IPS-11a (cell line): ENCODE data around the gene ZDHHC16.
A peak's percentile ranks its signal among the peaks of the same experiment; 100 is the strongest.
"Not testable (repeated sequence)": the region's sequence is repeated elsewhere in the genome, so short reads cannot be mapped to it uniquely, and the experiment has no call there.

ENCODE experiments used
- H3K4me3 ChIP-seq: one replicate; pipeline ENCODE4 v1.5.1; 2013; ENCODE audit warnings: low read depth, low read length, control low read depth

The ZDHHC16 gene

GRCh38 chr10:97475936-97476594, 30.1 kb downstream of the ZDHHC16 start:
- no peak overlapping the region for H3K4me3 ChIP-seq

- not testable (repeated sequence) for H3K4me3 ChIP-seq
These were observed 33.4 kb downstream of the ZDHHC16 start for GRCh38 chr10:97479410-97479809.

DNA sequence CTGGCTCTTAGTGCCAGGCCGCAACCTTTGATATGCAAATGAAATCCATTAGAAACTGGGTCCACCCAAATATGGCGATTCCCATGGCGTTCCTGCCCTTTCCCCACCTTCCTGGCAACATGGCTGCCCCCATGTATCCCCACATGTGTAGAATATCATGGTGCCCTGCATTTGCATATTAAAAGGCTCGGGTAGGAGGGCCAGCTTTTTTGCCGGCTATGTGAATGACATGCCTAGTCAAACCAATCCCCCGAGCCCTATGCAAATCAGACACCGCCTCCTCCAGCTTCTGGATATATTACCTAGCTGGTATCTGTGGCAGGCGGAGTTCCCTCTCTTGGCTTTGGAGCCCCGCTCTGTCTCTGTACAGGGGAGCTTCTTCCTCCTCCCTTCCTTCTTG, 34.0 kb downstream of the ZDHHC16 start:
- H3K4me3 ChIP-seq, result no peak overlapping the region

DNA sequence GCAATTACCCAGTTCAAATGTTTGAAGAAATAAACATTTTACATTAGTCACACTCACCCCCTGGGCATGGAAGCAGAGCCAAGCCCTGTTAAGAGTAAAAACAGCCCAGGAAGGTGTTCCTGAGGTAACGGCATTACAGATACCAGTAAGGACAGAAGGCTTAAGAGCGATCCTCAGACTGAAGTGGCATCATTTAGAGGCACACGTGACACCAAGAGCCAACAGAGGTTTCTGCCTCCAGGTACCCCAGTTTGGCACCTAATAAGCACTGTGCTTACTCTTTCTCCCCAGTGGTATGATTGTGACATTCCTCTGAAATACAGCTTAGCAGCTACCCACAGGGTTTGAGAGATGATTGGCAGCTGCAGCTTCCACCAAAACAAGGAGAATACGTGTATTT, 35.1 kb downstream of the ZDHHC16 start:
- H3K4me3 ChIP-seq, result no peak overlapping the region

- no peak overlapping the region for H3K4me3 ChIP-seq
These were observed 36.4 kb downstream of the ZDHHC16 start for GRCh38 chr10:97482381-97482780.

DNA sequence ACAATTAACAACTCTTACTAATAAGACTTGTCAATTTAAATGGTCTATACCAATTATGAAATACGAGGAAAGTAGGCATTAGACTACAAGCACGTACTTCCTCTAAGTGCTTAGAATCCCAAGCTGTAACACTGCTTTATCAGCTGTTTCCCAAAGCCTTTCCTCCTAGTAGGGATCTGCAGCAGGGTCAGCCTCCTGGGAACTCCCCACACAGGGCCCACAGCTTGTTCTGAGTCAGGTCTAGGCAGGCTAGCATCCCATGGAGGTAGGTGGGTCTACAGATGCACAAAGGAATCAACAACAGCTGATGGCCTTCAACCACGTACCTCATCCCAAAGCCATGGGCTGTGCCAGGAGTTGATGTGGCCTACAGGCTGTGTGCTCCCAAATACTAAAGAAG, 37.5 kb downstream of the ZDHHC16 start:
- no peak overlapping the region for H3K4me3 ChIP-seq

DNA sequence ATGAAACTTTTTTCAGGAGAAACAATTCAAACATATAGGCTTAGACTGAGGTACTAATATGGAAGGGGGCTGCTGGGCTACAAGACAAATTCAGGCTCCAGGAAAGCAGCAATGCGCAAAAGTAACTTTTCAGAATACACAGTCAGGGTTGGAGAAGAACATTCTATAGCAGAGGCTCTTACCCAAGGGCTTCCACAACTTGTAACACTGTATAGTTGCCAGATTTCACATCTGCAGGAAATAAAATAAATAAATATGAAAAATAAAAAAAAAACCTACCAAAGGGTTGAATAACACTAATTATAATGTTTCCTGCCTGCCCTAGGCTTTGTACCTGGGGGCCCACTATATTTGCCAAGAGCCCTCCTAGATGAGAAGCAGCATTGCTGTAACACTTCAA, 37.9 kb downstream of the ZDHHC16 start:
- no peak overlapping the region for H3K4me3 ChIP-seq

DNA sequence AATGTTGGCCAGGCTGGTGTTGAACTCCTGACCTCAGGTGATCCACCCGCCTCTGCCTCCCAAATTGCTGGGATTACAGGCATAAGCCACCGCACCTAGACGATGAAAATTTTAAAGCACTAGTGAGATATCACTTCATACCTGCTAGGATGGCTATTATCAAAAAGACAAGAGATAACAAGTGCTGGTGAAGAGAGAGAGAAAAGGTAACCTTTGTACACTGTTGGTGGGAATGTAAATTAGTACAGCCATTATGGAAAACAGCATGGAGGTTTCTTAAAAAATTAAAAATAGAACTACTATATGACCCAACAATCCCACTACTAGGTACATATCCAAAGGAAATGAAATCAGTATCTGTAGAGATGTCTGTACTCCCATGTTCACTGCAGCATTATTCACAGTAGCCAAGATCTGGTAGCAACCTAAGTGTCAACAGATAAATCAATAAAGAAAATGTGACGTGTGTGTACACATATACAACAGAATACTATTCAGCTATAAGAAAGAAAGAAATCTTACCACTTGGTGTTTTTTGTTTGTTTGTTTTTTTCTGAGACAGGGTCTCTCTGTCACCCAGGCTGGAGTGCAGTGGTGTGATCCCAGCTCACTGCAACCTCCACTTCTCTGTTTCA, 39.8 kb downstream of the ZDHHC16 start:
- no peak overlapping the region for H3K4me3 ChIP-seq

DNA sequence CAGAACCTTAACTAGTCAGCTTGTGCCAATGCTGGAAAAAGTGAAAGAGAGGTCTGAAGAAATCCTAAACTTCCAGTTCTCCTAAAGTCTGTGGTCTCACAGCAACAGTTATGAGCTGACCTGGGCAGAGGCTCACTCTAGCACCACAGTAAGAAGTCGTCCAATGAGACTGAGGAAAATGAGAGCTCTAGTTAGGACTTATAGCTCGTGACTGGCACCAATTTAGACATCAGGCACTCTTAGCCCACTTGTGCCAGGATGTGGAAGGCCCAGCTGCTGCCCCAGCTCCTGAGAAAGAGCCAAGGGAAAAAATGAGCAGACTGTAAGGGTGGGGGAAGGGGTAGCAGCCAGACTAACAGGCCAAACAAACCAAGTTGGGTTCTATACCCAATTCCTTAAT, 44.6 kb downstream of the ZDHHC16 start:
- H3K4me3 ChIP-seq, result no peak overlapping the region

- H3K4me3 ChIP-seq, result no peak overlapping the region
These were observed 48.2 kb downstream of the ZDHHC16 start for GRCh38 chr10:97494151-97494550.

- H3K4me3 ChIP-seq, result no peak overlapping the region
These were observed 49.0 kb downstream of the ZDHHC16 start for GRCh38 chr10:97494863-97495506.

GRCh38 chr10:97497572-97498075, 51.6 kb downstream of the ZDHHC16 start:
- peak overlapping the region; percentile 83 for H3K4me3 ChIP-seq

DNA sequence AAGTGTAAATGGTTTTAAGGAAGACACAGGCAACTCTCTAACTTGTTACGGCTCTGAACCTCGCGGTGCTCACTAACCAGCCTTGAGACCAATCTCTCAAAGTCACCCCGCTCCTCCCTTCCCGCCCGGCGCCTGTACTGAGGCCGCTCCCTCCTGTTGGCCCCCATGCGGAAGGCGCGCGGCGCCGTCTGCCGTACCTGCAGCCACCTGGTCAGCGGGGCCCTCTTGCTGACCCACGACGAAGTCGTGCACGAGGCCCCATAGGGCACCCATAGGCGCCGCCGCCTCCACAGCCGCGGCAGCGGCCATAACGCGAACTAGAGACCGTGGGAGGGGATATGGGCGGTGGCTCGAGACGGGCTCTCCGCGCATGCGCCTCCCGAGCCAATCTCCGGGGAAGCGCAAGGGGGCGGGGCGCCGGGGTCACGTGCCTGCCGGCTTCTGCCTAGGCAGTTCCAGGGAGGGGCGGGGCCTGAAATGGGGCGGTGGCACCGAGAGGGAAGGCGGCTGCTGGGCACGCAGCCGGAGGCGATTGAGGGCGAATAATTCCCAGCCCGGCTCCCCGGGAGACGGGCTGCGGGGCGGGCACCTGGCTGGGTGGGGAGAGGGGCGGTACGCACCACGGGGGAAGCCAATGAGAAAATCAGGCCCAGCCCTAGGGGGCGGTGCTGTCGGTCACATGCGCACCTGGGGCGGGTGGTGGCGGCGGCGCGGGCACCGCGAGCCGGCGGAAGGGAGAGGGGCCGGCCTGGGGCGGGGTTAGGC, 52.3 kb downstream of the ZDHHC16 start, which contains the start of gene MMS19:
Gene MMS19 (minus strand): TSS at position 347 of the 765 bp plus-strand sequence. CDS start 38 bp downstream, at position 309.
- peak within 1 kb of the TSS; percentile 83 for H3K4me3 ChIP-seq

DNA sequence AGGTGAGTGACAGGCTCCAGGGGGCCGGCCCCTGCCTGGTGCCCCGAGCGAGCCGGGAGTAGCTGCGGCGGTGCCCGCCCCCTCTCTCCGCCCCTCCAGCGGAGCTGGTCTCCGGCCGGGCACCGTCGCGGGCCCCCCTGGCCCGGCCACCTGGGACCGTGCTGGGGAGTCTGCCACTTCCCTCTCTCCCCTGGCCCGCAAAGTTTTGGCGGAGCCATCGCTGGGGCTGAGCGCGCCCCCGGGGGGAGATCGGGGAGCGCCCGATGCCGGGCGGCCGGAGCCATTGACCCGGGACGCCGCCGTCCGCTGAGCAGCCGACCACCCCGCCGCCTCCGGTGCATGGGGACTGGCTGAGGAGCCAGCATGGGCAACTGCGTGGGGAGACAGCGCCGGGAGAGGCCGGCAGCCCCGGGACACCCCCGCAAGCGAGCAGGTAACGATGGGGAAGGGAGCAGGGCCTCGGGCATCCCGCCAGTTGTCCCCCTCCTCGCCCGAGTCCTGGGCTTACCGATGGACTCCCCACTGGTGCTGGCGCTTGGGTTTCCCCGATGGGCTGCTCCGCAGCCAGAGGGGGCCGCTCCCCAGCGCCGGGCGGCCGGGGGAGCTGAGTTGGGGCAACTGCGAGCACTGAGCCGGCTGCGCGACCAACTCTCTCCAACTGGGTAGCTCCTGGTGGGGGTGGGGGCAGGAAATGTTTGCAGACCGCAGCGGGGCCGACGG, 53.0 kb downstream of the ZDHHC16 start, which contains the start of gene UBTD1:
Gene UBTD1 (plus strand): TSS at position 84 of the 720 bp plus-strand sequence. CDS start 280 bp downstream, at position 364.
- peak within 1 kb of the TSS; percentile 83 for H3K4me3 ChIP-seq

- peak overlapping the region; percentile 79 for H3K4me3 ChIP-seq
These were observed 53.8 kb downstream of the ZDHHC16 start for GRCh38 chr10:97499561-97500296.

DNA sequence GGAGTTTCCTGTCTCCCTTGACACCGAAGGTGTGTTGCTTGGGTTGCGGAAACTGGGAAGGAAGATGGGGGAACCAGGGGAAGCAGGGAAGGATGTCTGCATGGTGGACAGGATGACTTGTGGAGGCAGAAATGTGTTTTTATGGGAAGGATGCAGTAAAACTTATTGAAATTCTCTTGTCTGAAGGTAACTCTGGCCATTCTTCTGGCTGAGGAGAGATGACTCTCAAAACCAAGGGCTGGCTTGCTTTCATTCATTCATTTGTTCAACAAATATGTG, 54.3 kb downstream of the ZDHHC16 start:
- H3K4me3 ChIP-seq, result peak overlapping the region; percentile 79

DNA sequence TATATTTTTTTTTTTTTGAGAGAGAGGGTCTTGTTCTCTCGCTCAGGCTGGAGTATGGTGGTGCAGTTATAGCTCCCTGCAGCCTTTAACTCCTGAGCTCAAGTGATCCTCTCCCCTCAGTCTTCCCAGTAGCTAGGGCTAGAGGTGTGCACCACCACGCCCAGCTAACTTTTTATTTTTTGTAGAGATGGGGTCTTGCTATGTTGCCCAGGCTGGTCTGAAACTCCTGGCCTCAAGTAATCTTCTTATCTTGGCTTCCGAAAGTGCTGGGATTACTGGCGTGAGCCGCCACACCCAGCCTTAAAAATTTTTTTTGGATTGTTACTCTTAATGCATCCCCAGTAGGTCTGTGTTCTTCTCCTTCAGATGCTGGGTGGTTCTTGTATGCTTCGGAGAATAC, 56.9 kb downstream of the ZDHHC16 start:
- H3K4me3 ChIP-seq, result no peak overlapping the region

- no peak overlapping the region for H3K4me3 ChIP-seq
These were observed 57.4 kb downstream of the ZDHHC16 start for GRCh38 chr10:97503406-97503805.

GRCh38 chr10:97505152-97505551, 59.2 kb downstream of the ZDHHC16 start:
- H3K4me3 ChIP-seq, result no peak overlapping the region
